Testis (tissue), 3 donors: Measurements from ENCODE around the gene APEX1. TPM values are rescaled to one million over a fixed set of nuclear protein-coding genes. Genes with fewer than 3 reads are reported as not detected.

Experiments
- DNase-seq: peaks from one replicate; pipeline ENCODE4 v3.0.0-alpha.2; 2019
- H3K27ac ChIP-seq, 2 donors: fragments of 200-600 bp; sonication (generic); one replicate each; pipeline ENCODE4 v1.5.1; 2019
- H3K27me3 ChIP-seq: fragments of 200-600 bp; sonication (generic); one replicate; pipeline ENCODE4 v1.5.1; 2019
- H3K36me3 ChIP-seq: fragments of 200-600 bp; sonication (generic); one replicate; pipeline ENCODE4 v1.5.1; 2017; ENCODE audit warnings: low read depth; ENCODE audit errors: missing control alignments
- H3K4me1 ChIP-seq: fragments of 200-600 bp; sonication (generic); one replicate; pipeline ENCODE4 v1.5.1; 2019
- H3K4me3 ChIP-seq, 2 donors: fragments of 200-600 bp; sonication (generic); one replicate each; pipeline ENCODE4 v1.5.1; 2017 to 2019
- H3K9me3 ChIP-seq: fragments of 200-600 bp; sonication (generic); one replicate; pipeline ENCODE4 v1.5.1; 2017
- CTCF ChIP-seq, 3 experiments: fragments of 450-650 bp in 2 of 3; fragments of 200-600 bp in 1 of 3; sonication (generic) in 1 of 3; IDR thresholded peaks; one replicate each; pipeline ENCODE4 v1.5.1; 2016 to 2019; ENCODE audit warnings: antibody characterized with exemption in 3 of 3, mild to moderate bottlenecking in 2 of 3, moderate library complexity in 1 of 3
- POLR2A ChIP-seq: fragments of 450-650 bp; IDR thresholded peaks from one replicate; pipeline ENCODE4 v1.6.1; 2017; ENCODE audit warnings: antibody characterized with exemption, mild to moderate bottlenecking, moderate library complexity
- WGBS, 2 donors: methylation state at CpG; one replicate each; pipeline ENCODE4 v1.1.5; 2018; 5-methylcytosine and 5-hydroxymethylcytosine counted together
- intact Hi-C: fragments of 100-400 bp; cut with DNase I; formaldehyde crosslinking; loops from one replicate; pipeline ENCODE4 v1.15.1; 2023; ENCODE audit warnings: low total_unique reads
- polyA plus RNA-seq: library from polyadenylated mRNA; stranded (reverse); fragments of 350-450 nt; fragmentation: Illumina TruSeq; extraction: RNeasy Lipid Tissue Mini Kit (QIAGEN cat#74804); gene quantifications from one replicate; pipeline ENCODE4 v1.2.3, GENCODE V29; 2014; ENCODE audit warnings: low read depth, low replicate concordance; ENCODE audit not compliant: insufficient read depth
- total RNA-seq, 2 donors: library from RNA; depleted of rRNA; stranded (reverse); fragments of >200 nt; gene quantifications; one replicate each; pipeline ENCODE4 v1.2.3, GENCODE V29; 2016

The APEX1 gene
- total and polyA plus RNA-seq, 3 donors from 2014 or later, result 56.7 to 76.2 (median 67.8) TPM

- intact Hi-C loops, result no loop called here
- Histone ChIP-seq H3K4me3 (peak within 1 kb of the TSS; percentile 43 to 62), H3K4me1 (peaks cover 15% of the 10 kb centered on the region), H3K27me3 (no peaks in the 10 kb centered on the region), H3K36me3 (no peaks in the 10 kb centered on the region), H3K27ac (peak within 1 kb of the TSS; percentile 65 to 76), H3K9me3 (no peaks in the 10 kb centered on the region)
- 59 to 90% methylated on average over 8 to 17 of the region's 17 CpGs for WGBS, 2 donors
- DNase-seq, result no peak
- no peak for TF ChIP-seq CTCF (IDR thresholded peaks at IDR 0.05)
- no peak for TF ChIP-seq POLR2A
These were observed 19.3 kb upstream of the APEX1 start, which contains the start of gene KLHL33 for GRCh38 chr14:20435582-20436362. Gene KLHL33, minus strand, starts transcription at chr14:20436166. Its CDS starts 355 bp downstream, at chr14:20435811.

GRCh38 chr14:20436363-20436755, 18.7 kb upstream of the APEX1 start:
- H3K27ac ChIP-seq, result no peak overlapping the region
- intact Hi-C loops, result no loop called here
- 92 to 93% methylated on average over 4 of the region's 4 CpGs for WGBS, 2 donors

DNA sequence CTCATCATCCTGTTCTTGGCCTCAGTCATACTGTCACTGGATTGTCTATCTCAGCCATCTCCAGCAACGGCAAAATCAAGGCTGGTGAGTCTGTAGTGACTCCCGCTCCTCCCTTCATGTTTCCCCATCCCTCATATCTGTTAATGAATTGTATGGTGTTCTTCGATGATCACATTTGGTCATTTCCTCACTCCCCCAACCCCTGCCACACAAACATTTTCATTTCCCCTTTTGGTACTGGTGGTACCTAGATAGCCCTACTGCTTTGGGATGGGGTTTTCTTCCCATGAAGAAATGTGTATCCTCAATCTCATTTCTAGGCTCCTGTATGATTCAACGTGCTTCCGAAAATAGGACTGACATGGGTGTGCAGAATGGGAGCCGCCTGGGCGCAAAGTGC, 16.4 kb upstream of the APEX1 start:
- Histone ChIP-seq H3K4me3 (no peak overlapping the region), H3K27ac (no peak overlapping the region)

More at GRCh38 chr14:20436363-20436755, 18.7 kb upstream of the APEX1 start:
- Histone ChIP-seq H3K4me3 (no peak overlapping the region), H3K4me1 (peaks cover 15% of the 10 kb centered on the region), H3K27me3 (no peaks in the 10 kb centered on the region), H3K9me3 (no peaks in the 10 kb centered on the region), H3K36me3 (no peaks in the 10 kb centered on the region)
- no peak for DNase-seq
- TF ChIP-seq CTCF (IDR thresholded peaks at IDR 0.05), result no peak
- no peak for TF ChIP-seq POLR2A

GRCh38 chr14:20440465-20440864, 14.6 kb upstream of the APEX1 start:
- no peaks in the 10 kb centered on the region for H3K9me3 ChIP-seq
- WGBS, 2 donors, result 84 to 89% methylated on average over 5 of the region's 5 CpGs
- intact Hi-C loops, result no loop called here
- H3K27me3 ChIP-seq, result no peaks in the 10 kb centered on the region
- no peak for TF ChIP-seq CTCF (IDR thresholded peaks at IDR 0.05)
- no peaks in the 10 kb centered on the region for H3K36me3 ChIP-seq
- peaks cover 7% of the 10 kb centered on the region for H3K4me1 ChIP-seq
- H3K4me3 ChIP-seq, result no peak overlapping the region
- no peak for DNase-seq
- no peak overlapping the region for H3K27ac ChIP-seq

More for the DNA sequence above, 16.4 kb upstream of the APEX1 start:
- intact Hi-C loops, result no loop called here
- no peak for DNase-seq
- TF ChIP-seq CTCF (IDR thresholded peaks at IDR 0.05), result no peak
- no peak for TF ChIP-seq POLR2A
- Histone ChIP-seq H3K4me1 (peaks cover 15% of the 10 kb centered on the region), H3K36me3 (no peaks in the 10 kb centered on the region), H3K9me3 (no peaks in the 10 kb centered on the region), H3K27me3 (no peaks in the 10 kb centered on the region)
- WGBS, 2 donors, result 88 to 94% methylated on average over 7 of the region's 7 CpGs

DNA sequence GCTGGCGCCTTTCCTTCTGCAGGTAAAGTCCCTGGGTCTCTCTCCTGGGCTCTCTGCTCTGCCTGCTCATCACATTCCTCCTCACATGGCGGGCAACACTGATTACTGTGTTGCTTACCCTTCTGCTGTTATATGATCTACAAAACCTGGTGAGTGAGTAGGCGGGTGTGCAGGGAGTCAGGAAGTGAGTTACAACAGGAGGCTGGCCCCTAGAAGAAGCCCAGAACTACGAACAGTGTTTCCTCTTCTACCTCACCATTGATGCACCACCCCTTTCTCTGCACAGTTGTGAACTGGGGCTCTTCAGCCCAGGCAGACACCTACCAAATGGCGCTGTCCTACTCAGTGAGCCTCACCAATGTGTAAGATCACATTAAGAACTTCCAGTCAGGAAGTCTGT, 14.1 kb upstream of the APEX1 start:
- no peak overlapping the region for H3K27ac ChIP-seq
- H3K4me1 ChIP-seq, result peaks cover 3% of the 10 kb centered on the region
- no peaks in the 10 kb centered on the region for H3K36me3 ChIP-seq
- TF ChIP-seq POLR2A, result no peak
- no peak for TF ChIP-seq CTCF (IDR thresholded peaks at IDR 0.05)
- no peak for DNase-seq
- H3K27me3 ChIP-seq, result no peaks in the 10 kb centered on the region
- no peak overlapping the region for H3K4me3 ChIP-seq
- intact Hi-C loops, result no loop called here
- 80 to 83% methylated on average over 5 of the region's 5 CpGs for WGBS, 2 donors
- H3K9me3 ChIP-seq, result no peaks in the 10 kb centered on the region
